ENCODE data around the gene MPZ.

DNA sequence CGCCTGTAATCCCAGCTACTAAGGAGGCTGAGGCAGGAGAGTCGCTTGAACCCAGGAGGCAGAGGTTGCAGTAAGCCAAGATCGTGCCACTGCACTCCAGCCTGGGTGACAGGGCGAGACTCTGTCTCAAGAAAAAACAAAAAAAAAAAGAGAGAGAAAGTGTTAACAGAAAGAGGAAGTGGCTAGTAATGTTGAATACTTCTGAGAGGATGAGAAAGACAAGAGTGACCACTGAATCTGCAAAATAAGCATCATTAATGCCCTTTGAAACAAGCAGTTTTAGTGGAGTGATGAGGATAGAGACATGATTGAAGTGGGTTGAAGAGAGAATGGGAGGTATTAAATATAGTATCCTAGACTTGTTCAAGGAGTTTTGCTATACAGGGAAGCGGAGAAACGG, 11.7 kb downstream of the MPZ start:
- TF ChIP-seq, protein P1, sequence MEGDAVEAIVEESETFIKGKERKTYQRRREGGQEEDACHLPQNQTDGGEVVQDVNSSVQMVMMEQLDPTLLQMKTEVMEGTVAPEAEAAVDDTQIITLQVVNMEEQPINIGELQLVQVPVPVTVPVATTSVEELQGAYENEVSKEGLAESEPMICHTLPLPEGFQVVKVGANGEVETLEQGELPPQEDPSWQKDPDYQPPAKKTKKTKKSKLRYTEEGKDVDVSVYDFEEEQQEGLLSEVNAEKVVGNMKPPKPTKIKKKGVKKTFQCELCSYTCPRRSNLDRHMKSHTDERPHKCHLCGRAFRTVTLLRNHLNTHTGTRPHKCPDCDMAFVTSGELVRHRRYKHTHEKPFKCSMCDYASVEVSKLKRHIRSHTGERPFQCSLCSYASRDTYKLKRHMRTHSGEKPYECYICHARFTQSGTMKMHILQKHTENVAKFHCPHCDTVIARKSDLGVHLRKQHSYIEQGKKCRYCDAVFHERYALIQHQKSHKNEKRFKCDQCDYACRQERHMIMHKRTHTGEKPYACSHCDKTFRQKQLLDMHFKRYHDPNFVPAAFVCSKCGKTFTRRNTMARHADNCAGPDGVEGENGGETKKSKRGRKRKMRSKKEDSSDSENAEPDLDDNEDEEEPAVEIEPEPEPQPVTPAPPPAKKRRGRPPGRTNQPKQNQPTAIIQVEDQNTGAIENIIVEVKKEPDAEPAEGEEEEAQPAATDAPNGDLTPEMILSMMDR (IDR thresholded peaks at IDR 0.05): no peak
- no peak for TF ChIP-seq POLR2A (IDR thresholded peaks at IDR 0.05)

Data from esophagus squamous epithelium (tissue), 4 donors.